ENCODE data around the gene HSPB7.

The HSPB7 gene

GRCh38 chr1:16015491-16015890 lies 2.4 kb downstream of the HSPB7 start:
- no peak for TF ChIP-seq CTCF (conservative IDR thresholded peaks at IDR 0.05; ENCODE audit: low read depth)
- CTCF ChIA-PET, result interaction anchor here (0.6 kb wide), 2 partner anchors 58 to 184 kb away, joined by 3 read pairs; partner anchors contain the start of gene FAM131C
- H3K27ac ChIP-seq, result peak overlapping the region; percentile 70
- DNase-seq (ENCODE audit: low spot score), result no peak
- POLR2A ChIA-PET (ENCODE audit: low non-redundant PET), result no interaction called here

GRCh38 chr1:16014509-16015482 lies 3.0 kb downstream of the HSPB7 start:
- no peak for DNase-seq (ENCODE audit: low spot score)
- peak overlapping the region; percentile 70 for H3K27ac ChIP-seq
- POLR2A ChIA-PET (ENCODE audit: low non-redundant PET), result no interaction called here
- no peak for TF ChIP-seq CTCF (conservative IDR thresholded peaks at IDR 0.05; ENCODE audit: low read depth)
- CTCF ChIA-PET, result interaction anchor here (0.6 kb wide), 2 partner anchors 58 to 183 kb away, joined by 3 read pairs; partner anchors contain the start of gene FAM131C

- CTCF ChIA-PET, result interaction anchor here (0.6 to 2.2 kb wide), 3 partner anchors 14 to 59 kb away, joined by 3 to 5 read pairs (median 3); partner anchors contain the start of gene FAM131C
- TF ChIP-seq CTCF (conservative IDR thresholded peaks at IDR 0.05; ENCODE audit: low read depth), result no peak
Measured at GRCh38 chr1:16013908-16014258, 4.0 kb downstream of the HSPB7 start.

GRCh38 chr1:16013220-16013907 lies 4.5 kb downstream of the HSPB7 start:
- no peak for TF ChIP-seq CTCF (conservative IDR thresholded peaks at IDR 0.05; ENCODE audit: low read depth)
- POLR2A ChIA-PET (ENCODE audit: low non-redundant PET), result no interaction called here
- peak overlapping the region; percentile 70 for H3K27ac ChIP-seq
- CTCF ChIA-PET, result interaction anchor here (0.6 to 2.2 kb wide), 3 partner anchors 15 to 60 kb away, joined by 3 to 5 read pairs (median 3); partner anchors contain the start of gene FAM131C
- DNase-seq (ENCODE audit: low spot score), result peak; percentile 57

More at GRCh38 chr1:16013908-16014258, 4.0 kb downstream of the HSPB7 start:
- peak overlapping the region; percentile 70 for H3K27ac ChIP-seq
- POLR2A ChIA-PET (ENCODE audit: low non-redundant PET), result no interaction called here
- no peak for DNase-seq (ENCODE audit: low spot score)

GRCh38 chr1:16012590-16013219 lies 5.1 kb downstream of the HSPB7 start:
- no peak for DNase-seq (ENCODE audit: low spot score)
- peak overlapping the region; percentile 70 for H3K27ac ChIP-seq
- TF ChIP-seq CTCF (conservative IDR thresholded peaks at IDR 0.05; ENCODE audit: low read depth), result no peak
- POLR2A ChIA-PET (ENCODE audit: low non-redundant PET), result no interaction called here
- CTCF ChIA-PET, result interaction anchor here (2.2 kb wide), 1 partner anchor 43 kb away, joined by 5 read pairs; no protein-coding TSS in a partner anchor

Measured in RWPE1 (cell line).